ENCODE measurements around the gene NRIP1.

DNA sequence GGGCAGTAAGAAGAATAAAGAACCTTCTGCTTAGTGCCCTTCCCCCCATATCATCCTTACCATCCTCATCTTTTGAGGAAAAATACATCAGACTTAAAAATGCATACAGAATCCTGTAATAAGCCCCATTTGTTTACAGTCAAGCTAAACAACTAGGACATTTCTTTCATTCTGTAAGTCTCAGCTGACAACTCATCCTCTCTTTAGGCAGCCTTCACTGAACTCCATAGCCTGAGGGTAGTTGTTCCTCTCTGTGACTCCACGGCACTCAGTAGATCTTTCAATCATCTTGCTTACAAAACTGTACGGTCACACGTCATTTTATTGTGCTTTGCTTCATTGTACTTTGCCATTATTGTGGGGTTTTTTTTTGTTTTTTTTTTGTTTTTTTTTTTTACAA, 82.5 kb downstream of the NRIP1 start:
- TF ChIP-seq, protein P1, sequence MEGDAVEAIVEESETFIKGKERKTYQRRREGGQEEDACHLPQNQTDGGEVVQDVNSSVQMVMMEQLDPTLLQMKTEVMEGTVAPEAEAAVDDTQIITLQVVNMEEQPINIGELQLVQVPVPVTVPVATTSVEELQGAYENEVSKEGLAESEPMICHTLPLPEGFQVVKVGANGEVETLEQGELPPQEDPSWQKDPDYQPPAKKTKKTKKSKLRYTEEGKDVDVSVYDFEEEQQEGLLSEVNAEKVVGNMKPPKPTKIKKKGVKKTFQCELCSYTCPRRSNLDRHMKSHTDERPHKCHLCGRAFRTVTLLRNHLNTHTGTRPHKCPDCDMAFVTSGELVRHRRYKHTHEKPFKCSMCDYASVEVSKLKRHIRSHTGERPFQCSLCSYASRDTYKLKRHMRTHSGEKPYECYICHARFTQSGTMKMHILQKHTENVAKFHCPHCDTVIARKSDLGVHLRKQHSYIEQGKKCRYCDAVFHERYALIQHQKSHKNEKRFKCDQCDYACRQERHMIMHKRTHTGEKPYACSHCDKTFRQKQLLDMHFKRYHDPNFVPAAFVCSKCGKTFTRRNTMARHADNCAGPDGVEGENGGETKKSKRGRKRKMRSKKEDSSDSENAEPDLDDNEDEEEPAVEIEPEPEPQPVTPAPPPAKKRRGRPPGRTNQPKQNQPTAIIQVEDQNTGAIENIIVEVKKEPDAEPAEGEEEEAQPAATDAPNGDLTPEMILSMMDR (IDR thresholded peaks at IDR 0.05), result no peak
- no peak for TF ChIP-seq EZH2phosphoT487 (IDR thresholded peaks at IDR 0.05)
